T47D (cell line): ENCODE results near the gene PCTP.

ENCODE experiments used
- DNase-seq, 2 experiments: peaks; one replicate each; pipeline versions ENCODE4 v3.0.0 to v3.0.0-alpha.2; 2011 to 2012; ENCODE audit warnings: low read depth in 1 of 2, low spot score in 1 of 2
- JUND ChIP-seq: IDR thresholded peaks from 2 replicates; pipeline ENCODE4 v1.6.1; 2012; ENCODE audit warnings: low read depth
- in situ Hi-C: cut with HindIII; loops from 2 replicates; pipeline ENCODE4 v1.10.0; 2016; ENCODE audit warnings: low sequenced_read_pairs, low pct_unique_long_range_greater_than_20kb

The PCTP gene

GRCh38 chr17:55747209-55747608 lies 3.6 kb upstream of the PCTP start:
- no peak for TF ChIP-seq JUND
- in situ Hi-C loops: no loop called here
- no peak for DNase-seq

- no peak for TF ChIP-seq JUND
- DNase-seq: no peak
- in situ Hi-C loops: no loop called here
These were observed 2.0 kb upstream of the PCTP start for GRCh38 chr17:55748841-55749240.

- no peak for DNase-seq
- in situ Hi-C loops: no loop called here
- TF ChIP-seq JUND: no peak
These were observed 866 bp upstream of the PCTP start for GRCh38 chr17:55749985-55750384.

GRCh38 chr17:55751720-55752250 lies 934 bp downstream of the PCTP start:
- in situ Hi-C loops: no loop called here
- TF ChIP-seq JUND: no peak
- DNase-seq: no peak

- in situ Hi-C loops: no loop called here
- DNase-seq: no peak
- no peak for TF ChIP-seq JUND
These were observed 5.8 kb downstream of the PCTP start for GRCh38 chr17:55756689-55757088.

- no peak for TF ChIP-seq JUND
- no peak for DNase-seq
- in situ Hi-C loops: no loop called here
These were observed 6.8 kb downstream of the PCTP start for GRCh38 chr17:55757659-55758058.

GRCh38 chr17:55758171-55758570 lies 7.3 kb downstream of the PCTP start:
- no peak for TF ChIP-seq JUND
- DNase-seq: peak in 1 of 2 experiments; percentile 77
- in situ Hi-C loops: no loop called here

GRCh38 chr17:55760643-55761355 lies 9.9 kb downstream of the PCTP start:
- in situ Hi-C loops: no loop called here
- DNase-seq: no peak
- TF ChIP-seq JUND: no peak

- in situ Hi-C loops: no loop called here
- DNase-seq: no peak
- no peak for TF ChIP-seq JUND
These were observed 11.4 kb downstream of the PCTP start for GRCh38 chr17:55762086-55762858.

GRCh38 chr17:55763856-55764255 lies 13.0 kb downstream of the PCTP start:
- TF ChIP-seq JUND: no peak
- in situ Hi-C loops: no loop called here
- no peak for DNase-seq

GRCh38 chr17:55764610-55765009 lies 13.8 kb downstream of the PCTP start:
- no peak for TF ChIP-seq JUND
- no peak for DNase-seq
- in situ Hi-C loops: no loop called here

- DNase-seq: no peak
- TF ChIP-seq JUND: no peak
- in situ Hi-C loops: no loop called here
These were observed 14.6 kb downstream of the PCTP start for GRCh38 chr17:55765472-55765871.

GRCh38 chr17:55768936-55769624 lies 18.2 kb downstream of the PCTP start:
- in situ Hi-C loops: no loop called here
- TF ChIP-seq JUND: no peak
- DNase-seq: no peak
